ENCODE measurements around the gene CFL1.

Gene CFL1

GRCh38 chr11:65829459-65829858, 28.5 kb downstream of the CFL1 start:
- DNase-seq, result no peak

- DNase-seq, result no peak
Measured at GRCh38 chr11:65826984-65827735, 30.8 kb downstream of the CFL1 start.

- no peak for DNase-seq
Measured at GRCh38 chr11:65822776-65823528, 35.0 kb downstream of the CFL1 start.

- no peak for DNase-seq
Measured at GRCh38 chr11:65821107-65821506, 36.9 kb downstream of the CFL1 start.

GRCh38 chr11:65817835-65818680, 39.9 kb downstream of the CFL1 start:
- DNase-seq, result peak; percentile 96

- DNase-seq, result no peak
Measured at GRCh38 chr11:65817312-65817834, 40.6 kb downstream of the CFL1 start.

- DNase-seq, result no peak
Measured at GRCh38 chr11:65816696-65817095, 41.3 kb downstream of the CFL1 start.

GRCh38 chr11:65814986-65815565, 42.9 kb downstream of the CFL1 start:
- DNase-seq, result no peak

GRCh38 chr11:65814131-65814985, 43.6 kb downstream of the CFL1 start:
- no peak for DNase-seq

GRCh38 chr11:65811764-65812475, 46.1 kb downstream of the CFL1 start:
- DNase-seq, result no peak

- DNase-seq, result no peak
Measured at GRCh38 chr11:65810046-65810868, 47.7 kb downstream of the CFL1 start.

GRCh38 chr11:65809496-65809895, 48.5 kb downstream of the CFL1 start:
- no peak for DNase-seq

- DNase-seq, result no peak
Measured at GRCh38 chr11:65808744-65809341, 49.1 kb downstream of the CFL1 start.

- no peak for DNase-seq
Measured at GRCh38 chr11:65806979-65807378, 51.0 kb downstream of the CFL1 start.
